H9 (cell line): ENCODE data around the gene PPP2R5B. TPM values are rescaled to one million over a fixed set of nuclear protein-coding genes. Genes with fewer than 3 reads are reported as not detected.

ENCODE experiments used
- DNase-seq: peaks from one replicate; pipeline ENCODE4 v3.0.0-alpha.2; 2017
- H2AFZ ChIP-seq: one replicate; pipeline ENCODE4 v1.6.1; 2013; ENCODE audit warnings: mild to moderate bottlenecking, low read length, control low read depth, moderate library complexity
- H2AK5ac ChIP-seq: 2 replicates; pipeline ENCODE4 v1.6.1; 2013; ENCODE audit warnings: low read length, control low read depth, mixed read lengths; ENCODE audit not compliant: insufficient read length
- H2BK120ac ChIP-seq: one replicate; pipeline ENCODE4 v1.6.1; 2013; ENCODE audit warnings: low read depth, mild to moderate bottlenecking, low read length, control low read depth, inconsistent platforms; ENCODE audit not compliant: poor library complexity, severe bottlenecking
- H2BK12ac ChIP-seq: 2 replicates; pipeline ENCODE4 v1.6.1; 2013; ENCODE audit warnings: low read length, control low read depth, mixed read lengths, low read depth; ENCODE audit not compliant: insufficient read length
- H2BK15ac ChIP-seq: 2 replicates; pipeline ENCODE4 v1.6.1; 2013; ENCODE audit warnings: low read depth, low read length, control low read depth
- H2BK20ac ChIP-seq: one replicate; pipeline ENCODE4 v1.6.1; 2013; ENCODE audit warnings: low read depth, mild to moderate bottlenecking, low read length, control low read depth, inconsistent platforms; ENCODE audit not compliant: poor library complexity, severe bottlenecking
- H2BK5ac ChIP-seq: 2 replicates; pipeline ENCODE4 v1.6.1; 2013; ENCODE audit warnings: low read length, control low read depth, mixed read lengths; ENCODE audit not compliant: insufficient read length
- H3K14ac ChIP-seq: 2 replicates; pipeline ENCODE4 v1.6.1; 2013; ENCODE audit warnings: low read length, control low read depth; ENCODE audit not compliant: insufficient read depth
- H3K18ac ChIP-seq: 2 replicates; pipeline ENCODE4 v1.6.1; 2013; ENCODE audit warnings: low read depth, mild to moderate bottlenecking, mixed read lengths, low read length, control low read depth; ENCODE audit not compliant: insufficient read length
- H3K23ac ChIP-seq: 2 replicates; pipeline ENCODE4 v1.6.1; 2013; ENCODE audit warnings: low read length, control low read depth, mixed read lengths, low read depth; ENCODE audit not compliant: insufficient read length
- H3K23me2 ChIP-seq: 2 replicates; pipeline ENCODE4 v1.6.1; 2013; ENCODE audit warnings: low read depth, mild to moderate bottlenecking, mixed read lengths, low read length, control low read depth; ENCODE audit not compliant: insufficient read length, poor library complexity, severe bottlenecking
- H3K27ac ChIP-seq: 2 replicates; pipeline ENCODE4 v1.5.1; 2013; ENCODE audit warnings: low read length, control low read depth, mixed read lengths, low read depth; ENCODE audit not compliant: insufficient read length
- H3K27me3 ChIP-seq: 2 replicates; pipeline ENCODE4 v1.6.1; 2013; ENCODE audit warnings: low read length, control low read depth, inconsistent platforms; ENCODE audit not compliant: insufficient read depth
- H3K4ac ChIP-seq: 2 replicates; pipeline ENCODE4 v1.6.1; 2013; ENCODE audit warnings: low read depth, mild to moderate bottlenecking, control low read depth, inconsistent platforms, low read length, moderate library complexity
- H3K4me1 ChIP-seq: 2 replicates; pipeline ENCODE4 v1.6.1; 2013; ENCODE audit warnings: low read length, control low read depth, inconsistent platforms; ENCODE audit not compliant: insufficient read depth
- H3K4me2 ChIP-seq: 2 replicates; pipeline ENCODE4 v1.6.1; 2013; ENCODE audit warnings: low read length, control low read depth, mixed read lengths; ENCODE audit not compliant: insufficient read length, insufficient read depth
- H3K56ac ChIP-seq: 2 replicates; pipeline ENCODE4 v1.6.1; 2013; ENCODE audit warnings: low read depth, mild to moderate bottlenecking, mixed read lengths, low read length, control low read depth; ENCODE audit not compliant: insufficient read length
- H3K79me1 ChIP-seq: 2 replicates; pipeline ENCODE4 v1.6.1; 2013; ENCODE audit warnings: low read depth, mild to moderate bottlenecking, moderate library complexity, low read length, control low read depth, inconsistent platforms; ENCODE audit not compliant: insufficient read depth, poor library complexity, severe bottlenecking
- H3K79me2 ChIP-seq: 2 replicates; pipeline ENCODE4 v1.6.1; 2013; ENCODE audit warnings: low read length, control low read depth, inconsistent platforms; ENCODE audit not compliant: insufficient read depth
- H3K9ac ChIP-seq: 2 replicates; pipeline ENCODE4 v1.6.1; 2013; ENCODE audit warnings: low read length, control low read depth, mixed read lengths; ENCODE audit not compliant: insufficient read length; ENCODE audit errors: extremely low read depth
- H3K9me3 ChIP-seq: one replicate; pipeline ENCODE4 v1.6.1; 2013; ENCODE audit warnings: low read depth, low read length, inconsistent platforms; ENCODE audit not compliant: control insufficient read depth
- H3T11ph ChIP-seq: one replicate; pipeline ENCODE4 v1.6.1; 2013; ENCODE audit warnings: mild to moderate bottlenecking, low read length, control low read depth, inconsistent platforms
- H4K20me1 ChIP-seq: one replicate; pipeline ENCODE4 v1.6.1; 2013; ENCODE audit not compliant: control insufficient read depth, insufficient read length, insufficient read depth
- H4K5ac ChIP-seq: 2 replicates; pipeline ENCODE4 v1.6.1; 2013; ENCODE audit warnings: low read depth, mild to moderate bottlenecking, mixed read lengths, low read length, control low read depth; ENCODE audit not compliant: insufficient read length
- H4K8ac ChIP-seq: replicated peaks from 2 replicates; pipeline ENCODE4 v1.6.1; 2013; ENCODE audit warnings: low read length, control low read depth, mixed read lengths, low read depth; ENCODE audit not compliant: insufficient read length
- H4K91ac ChIP-seq: 2 replicates; pipeline ENCODE4 v1.6.1; 2013; ENCODE audit warnings: low read depth, mild to moderate bottlenecking, moderate library complexity, mixed read lengths, low read length, control low read depth; ENCODE audit not compliant: insufficient read length
- H3K27ac Mint-ChIP-seq, 3 experiments: 2 replicates in 2 of 3; 3 replicates in 1 of 3; pipeline ENCODE4 v1.8.0; 2020 to 2021; ENCODE audit warnings: mixed read lengths in 3 of 3, mild to moderate bottlenecking in 1 of 3, moderate library complexity in 1 of 3
- H3K27me3 Mint-ChIP-seq: 2 replicates; pipeline ENCODE4 v1.8.0; 2021; ENCODE audit warnings: low read depth, mild to moderate bottlenecking, moderate library complexity, mixed read lengths
- H3K36me3 Mint-ChIP-seq, 3 experiments: 2 replicates in 2 of 3; 3 replicates in 1 of 3; pipeline ENCODE4 v1.8.0; 2020 to 2021; ENCODE audit warnings: low read depth in 3 of 3, mixed read lengths in 3 of 3; ENCODE audit not compliant: insufficient read depth in 1 of 3
- H3K4me1 Mint-ChIP-seq, 2 experiments: 2 replicates each; pipeline ENCODE4 v1.8.0; 2020; ENCODE audit warnings: mixed read lengths in 2 of 2
- H3K4me3 Mint-ChIP-seq, 2 experiments: 2 replicates in 1 of 2; 3 replicates in 1 of 2; pipeline ENCODE4 v1.8.0; 2020 to 2021; ENCODE audit warnings: mild to moderate bottlenecking in 2 of 2, mixed read lengths in 2 of 2, moderate library complexity in 1 of 2
- H3K9me3 Mint-ChIP-seq, 2 experiments: 2 replicates in 1 of 2; 3 replicates in 1 of 2; pipeline ENCODE4 v1.8.0; 2020; ENCODE audit warnings: mild to moderate bottlenecking in 2 of 2, mixed read lengths in 2 of 2, moderate library complexity in 1 of 2
- WGBS: extraction: QIAGEN DNeasy Blood & Tissue Kit; methylation state at CpG from one replicate; pipeline ENCODE4 v1.1.7; 2013; ENCODE audit warnings: missing lambda C conversion rate, low lambda C conversion rate, mixed read lengths; ENCODE audit not compliant: insufficient read length; ENCODE audit errors: extremely low coverage; 5-methylcytosine and 5-hydroxymethylcytosine counted together
- total RNA-seq: library from RNA; stranded (reverse); gene quantifications from 2 replicates; pipeline ENCODE4 v1.2.1, GENCODE V29; 2021
- TF ChIP-seq, protein P1 (sequence below): fragments of 200-600 bp; sonication (generic); conservative IDR thresholded peaks from 3 replicates; pipeline ENCODE4 v1.8.0; 2021; ENCODE audit warnings: antibody characterized with exemption, mild to moderate bottlenecking

Gene PPP2R5B
- total RNA-seq, 1 experiment from 2014 or later = 6.3 TPM

GRCh38 chr11:64925536-64926436, 1.3 kb downstream of the PPP2R5B start:
- peaks cover 8 to 16% of the 10 kb centered on the region in 2 experiments for H3K4me1 Mint-ChIP-seq
- no peak overlapping the region for H3K27ac Mint-ChIP-seq
- WGBS = no CpG with 5 or more reads among the region's 24 CpGs

More at GRCh38 chr11:64925536-64926436, 1.3 kb downstream of the PPP2R5B start:
- no peak overlapping the region for H2BK120ac ChIP-seq
- no peak overlapping the region for H4K5ac ChIP-seq
- H3K9me3 Mint-ChIP-seq = no peaks in the 10 kb centered on the region
- no peak overlapping the region for H4K8ac ChIP-seq
- no peak overlapping the region for H2BK5ac ChIP-seq
- H3K23ac ChIP-seq = no peak overlapping the region
- H2BK15ac ChIP-seq = no peak overlapping the region
- no peak overlapping the region for H4K91ac ChIP-seq
- peaks cover 7% of the 10 kb centered on the region for H3K27me3 Mint-ChIP-seq
- H3K9ac ChIP-seq = no peak overlapping the region
- H3T11ph ChIP-seq = no peak overlapping the region
- no peaks in the 10 kb centered on the region for H3K9me3 ChIP-seq
- H3K18ac ChIP-seq = no peak overlapping the region
- DNase-seq = no peak
- no peak overlapping the region for H3K27ac ChIP-seq
- H3K79me2 ChIP-seq = no peaks in the 10 kb centered on the region
- H2BK20ac ChIP-seq = no peak overlapping the region
- no peaks in the 10 kb centered on the region for H3K4me1 ChIP-seq
- H3K36me3 Mint-ChIP-seq = no peaks in the 10 kb centered on the region
- H3K4ac ChIP-seq = no peak overlapping the region
- no peak overlapping the region for H2BK12ac ChIP-seq
- H2AK5ac ChIP-seq = no peak overlapping the region
- no peak overlapping the region for H3K56ac ChIP-seq
- no peaks in the 10 kb centered on the region for H4K20me1 ChIP-seq
- peak overlapping the region; percentile 79 to 93 for H3K4me3 Mint-ChIP-seq
- H2AFZ ChIP-seq = no peak overlapping the region
- TF ChIP-seq, protein P1, sequence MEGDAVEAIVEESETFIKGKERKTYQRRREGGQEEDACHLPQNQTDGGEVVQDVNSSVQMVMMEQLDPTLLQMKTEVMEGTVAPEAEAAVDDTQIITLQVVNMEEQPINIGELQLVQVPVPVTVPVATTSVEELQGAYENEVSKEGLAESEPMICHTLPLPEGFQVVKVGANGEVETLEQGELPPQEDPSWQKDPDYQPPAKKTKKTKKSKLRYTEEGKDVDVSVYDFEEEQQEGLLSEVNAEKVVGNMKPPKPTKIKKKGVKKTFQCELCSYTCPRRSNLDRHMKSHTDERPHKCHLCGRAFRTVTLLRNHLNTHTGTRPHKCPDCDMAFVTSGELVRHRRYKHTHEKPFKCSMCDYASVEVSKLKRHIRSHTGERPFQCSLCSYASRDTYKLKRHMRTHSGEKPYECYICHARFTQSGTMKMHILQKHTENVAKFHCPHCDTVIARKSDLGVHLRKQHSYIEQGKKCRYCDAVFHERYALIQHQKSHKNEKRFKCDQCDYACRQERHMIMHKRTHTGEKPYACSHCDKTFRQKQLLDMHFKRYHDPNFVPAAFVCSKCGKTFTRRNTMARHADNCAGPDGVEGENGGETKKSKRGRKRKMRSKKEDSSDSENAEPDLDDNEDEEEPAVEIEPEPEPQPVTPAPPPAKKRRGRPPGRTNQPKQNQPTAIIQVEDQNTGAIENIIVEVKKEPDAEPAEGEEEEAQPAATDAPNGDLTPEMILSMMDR = no peak
- H3K79me1 ChIP-seq = no peaks in the 10 kb centered on the region
- H3K4me2 ChIP-seq = peak overlapping the region; percentile 61
- H3K23me2 ChIP-seq = peaks cover 7% of the 10 kb centered on the region
- H3K14ac ChIP-seq = no peak overlapping the region
- no peaks in the 10 kb centered on the region for H3K27me3 ChIP-seq
